PFSK-1 (cell line): ENCODE results near the gene ZNF708.

Experiments
- POLR2AphosphoS5 ChIP-seq: IDR thresholded peaks from 2 replicates; pipeline ENCODE4 v1.6.1; 2012; ENCODE audit warnings: low read depth, mild to moderate bottlenecking, control low read depth, low read length, moderate library complexity
- TAF1 ChIP-seq: IDR thresholded peaks from 2 replicates; pipeline ENCODE4 v1.6.1; 2012; ENCODE audit warnings: low read length, control low read depth, borderline replicate concordance; ENCODE audit not compliant: insufficient read depth
- TF ChIP-seq, protein P1 (sequence below), 2 experiments: IDR thresholded peaks; 2 replicates each; pipeline versions ENCODE4 v1.6.1 to v1.8.0; 2011 to 2012; ENCODE audit warnings: low read depth in 2 of 2, low read length in 2 of 2, control low read depth in 1 of 2, inconsistent platforms in 1 of 2, mild to moderate bottlenecking in 1 of 2, moderate library complexity in 1 of 2; ENCODE audit not compliant: insufficient read depth in 1 of 2

DNA sequence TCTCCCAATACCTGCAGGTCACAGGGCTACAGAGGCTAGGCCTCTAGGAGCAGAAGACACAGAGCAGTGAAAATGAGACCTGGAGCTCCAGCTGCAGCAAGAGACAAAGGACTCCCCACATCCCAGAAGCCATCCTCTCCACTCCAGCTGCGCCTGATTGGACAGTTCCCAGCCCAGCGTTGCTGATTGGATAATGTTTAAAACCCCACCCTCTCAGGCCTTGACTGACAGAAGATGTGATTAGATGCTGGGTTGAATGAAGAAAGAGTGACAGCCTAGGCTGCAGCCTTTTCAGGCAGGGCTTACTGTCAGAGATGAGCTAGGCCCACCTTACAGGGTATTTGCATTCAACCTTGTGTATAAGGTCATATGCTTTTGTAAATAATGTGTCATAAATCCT is 59.4 kb downstream of the ZNF708 start:
- TF ChIP-seq TAF1 (no peak), POLR2AphosphoS5 (no peak)
- TF ChIP-seq, protein P1, sequence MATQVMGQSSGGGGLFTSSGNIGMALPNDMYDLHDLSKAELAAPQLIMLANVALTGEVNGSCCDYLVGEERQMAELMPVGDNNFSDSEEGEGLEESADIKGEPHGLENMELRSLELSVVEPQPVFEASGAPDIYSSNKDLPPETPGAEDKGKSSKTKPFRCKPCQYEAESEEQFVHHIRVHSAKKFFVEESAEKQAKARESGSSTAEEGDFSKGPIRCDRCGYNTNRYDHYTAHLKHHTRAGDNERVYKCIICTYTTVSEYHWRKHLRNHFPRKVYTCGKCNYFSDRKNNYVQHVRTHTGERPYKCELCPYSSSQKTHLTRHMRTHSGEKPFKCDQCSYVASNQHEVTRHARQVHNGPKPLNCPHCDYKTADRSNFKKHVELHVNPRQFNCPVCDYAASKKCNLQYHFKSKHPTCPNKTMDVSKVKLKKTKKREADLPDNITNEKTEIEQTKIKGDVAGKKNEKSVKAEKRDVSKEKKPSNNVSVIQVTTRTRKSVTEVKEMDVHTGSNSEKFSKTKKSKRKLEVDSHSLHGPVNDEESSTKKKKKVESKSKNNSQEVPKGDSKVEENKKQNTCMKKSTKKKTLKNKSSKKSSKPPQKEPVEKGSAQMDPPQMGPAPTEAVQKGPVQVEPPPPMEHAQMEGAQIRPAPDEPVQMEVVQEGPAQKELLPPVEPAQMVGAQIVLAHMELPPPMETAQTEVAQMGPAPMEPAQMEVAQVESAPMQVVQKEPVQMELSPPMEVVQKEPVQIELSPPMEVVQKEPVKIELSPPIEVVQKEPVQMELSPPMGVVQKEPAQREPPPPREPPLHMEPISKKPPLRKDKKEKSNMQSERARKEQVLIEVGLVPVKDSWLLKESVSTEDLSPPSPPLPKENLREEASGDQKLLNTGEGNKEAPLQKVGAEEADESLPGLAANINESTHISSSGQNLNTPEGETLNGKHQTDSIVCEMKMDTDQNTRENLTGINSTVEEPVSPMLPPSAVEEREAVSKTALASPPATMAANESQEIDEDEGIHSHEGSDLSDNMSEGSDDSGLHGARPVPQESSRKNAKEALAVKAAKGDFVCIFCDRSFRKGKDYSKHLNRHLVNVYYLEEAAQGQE (IDR thresholded peaks at IDR 0.05; ENCODE audit: insufficient read depth in 1 of 2, low read depth in 2 of 2, low read length in 2 of 2), result no peak
